HK-2 (cell line): Measurements from ENCODE around the gene PASK.

ENCODE experiments used
- DNase-seq: peaks from one replicate; pipeline ENCODE4 v3.0.0-alpha.2; 2018; ENCODE audit not compliant: unreplicated experiment

The PASK gene

DNA sequence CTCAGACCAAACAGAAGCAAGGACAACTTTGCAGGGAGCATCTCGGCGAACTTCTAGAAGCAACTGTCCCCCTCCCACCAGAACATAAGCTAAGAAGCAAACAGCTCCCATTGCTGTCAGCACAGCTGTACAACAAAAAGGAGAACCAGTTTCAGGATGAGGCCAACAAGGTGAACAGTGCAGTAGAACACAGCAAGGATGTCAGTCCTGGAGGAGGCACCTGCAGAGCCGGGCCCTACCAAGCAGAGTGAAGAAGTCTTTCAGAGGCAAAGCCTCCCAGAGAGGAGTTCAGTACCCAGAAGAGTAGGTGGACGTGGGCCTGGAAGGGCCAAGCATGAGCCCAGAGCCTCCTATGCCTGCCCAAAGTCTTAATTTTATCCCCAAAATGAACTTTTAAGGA, 1.0 kb downstream of the PASK start:
- DNase-seq: no peak

GRCh38 chr2:241147336-241147735, 1.9 kb downstream of the PASK start:
- DNase-seq: no peak

DNA sequence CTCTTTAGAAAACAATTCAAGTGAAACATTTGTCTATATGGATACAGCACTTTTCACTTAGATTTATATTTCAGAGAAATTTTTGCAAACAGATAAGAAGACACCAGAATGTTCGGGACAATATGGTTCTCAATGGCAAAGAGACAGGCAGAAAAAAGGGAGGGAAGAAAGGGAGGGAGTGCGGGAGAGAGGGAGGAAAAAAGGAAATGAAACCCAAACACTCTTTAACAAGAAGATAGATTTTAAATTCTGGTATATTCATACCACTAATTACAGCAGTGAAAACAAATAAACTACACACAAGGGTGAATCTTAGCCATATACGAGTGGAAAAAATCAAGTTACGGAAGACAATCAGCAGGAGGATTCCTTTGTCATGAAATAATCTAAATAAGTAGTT, 3.0 kb downstream of the PASK start:
- no peak for DNase-seq

- DNase-seq: no peak
These were observed 6.7 kb downstream of the PASK start for GRCh38 chr2:241142593-241142992.

DNA sequence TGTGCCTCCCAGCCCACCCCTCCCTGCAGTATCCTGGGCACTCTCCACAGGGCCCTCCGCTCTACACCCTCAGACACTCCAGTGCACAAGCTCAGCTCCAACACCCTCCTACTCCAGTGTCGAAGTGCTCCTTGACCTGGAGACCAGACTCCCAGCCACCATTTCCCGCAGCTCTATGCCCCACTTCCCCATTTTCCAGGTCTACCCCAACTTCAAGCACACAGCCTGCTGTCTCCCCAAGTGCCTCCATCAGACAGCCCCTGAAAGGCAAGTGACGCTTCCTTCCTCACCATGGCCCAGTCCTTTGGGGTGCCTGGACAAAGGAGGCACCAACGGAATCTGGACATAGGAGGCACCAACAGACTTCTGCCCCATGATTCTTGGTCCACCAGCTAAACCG, 7.2 kb downstream of the PASK start:
- DNase-seq: no peak

GRCh38 chr2:241141214-241141770, 8.0 kb downstream of the PASK start:
- no peak for DNase-seq

- no peak for DNase-seq
These were observed 8.8 kb downstream of the PASK start for GRCh38 chr2:241140445-241140840.

- DNase-seq: peak; percentile 24
These were observed 9.5 kb downstream of the PASK start for GRCh38 chr2:241139531-241140444.

DNA sequence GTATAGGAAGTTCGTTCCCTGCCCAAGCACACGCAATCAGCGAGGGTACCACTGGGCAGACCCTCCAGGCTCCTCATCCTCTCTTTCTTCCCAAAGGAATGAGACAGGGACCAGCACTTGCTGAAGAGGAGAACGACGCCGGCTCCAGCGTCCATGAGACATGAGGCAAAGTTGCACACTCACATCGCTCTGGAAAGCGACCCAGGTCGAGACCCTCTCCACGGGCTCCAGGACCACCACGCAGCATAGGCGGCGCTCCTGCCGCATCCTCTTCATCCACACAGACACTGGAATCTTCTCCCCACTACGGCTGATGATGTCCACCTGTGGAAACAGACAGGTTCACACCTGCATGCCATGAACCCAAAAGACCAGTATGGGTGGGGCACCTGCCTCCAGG, 10.8 kb downstream of the PASK start:
- no peak for DNase-seq

- DNase-seq: no peak
These were observed 11.7 kb downstream of the PASK start for GRCh38 chr2:241137276-241138190.

DNA sequence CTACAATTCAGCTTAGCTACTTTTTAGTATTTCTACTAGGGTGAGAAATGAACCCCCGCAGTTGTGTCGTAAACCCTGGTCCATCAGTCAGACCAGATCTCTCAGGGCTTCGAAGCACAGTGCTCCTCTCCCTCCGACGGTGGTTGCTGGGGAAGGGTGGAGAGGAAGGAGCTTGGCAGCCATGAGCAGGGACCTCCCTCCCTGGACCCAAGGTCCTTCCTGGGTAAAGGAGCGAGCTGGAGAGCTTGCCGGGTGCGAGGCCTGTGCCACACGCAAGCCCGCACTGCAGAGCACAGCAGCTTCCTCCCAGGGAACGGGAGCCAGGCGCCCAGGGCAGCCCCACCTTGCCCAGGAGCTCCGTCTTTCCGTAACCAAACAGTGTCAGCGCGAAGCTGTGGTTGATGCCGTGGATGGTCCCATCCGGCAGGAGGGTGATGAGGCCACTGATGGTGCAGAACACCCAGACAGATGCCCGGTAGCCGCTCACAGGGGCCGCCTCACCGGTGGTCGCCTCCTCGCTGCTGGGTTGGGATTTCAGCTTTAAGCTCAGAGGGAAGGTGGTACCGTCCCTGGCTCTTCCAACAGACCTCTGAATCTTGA, 12.5 kb downstream of the PASK start:
- DNase-seq: no peak

- DNase-seq: no peak
These were observed 13.1 kb downstream of the PASK start for GRCh38 chr2:241136191-241136590.

- DNase-seq: no peak
These were observed 13.5 kb downstream of the PASK start for GRCh38 chr2:241135737-241136136.

DNA sequence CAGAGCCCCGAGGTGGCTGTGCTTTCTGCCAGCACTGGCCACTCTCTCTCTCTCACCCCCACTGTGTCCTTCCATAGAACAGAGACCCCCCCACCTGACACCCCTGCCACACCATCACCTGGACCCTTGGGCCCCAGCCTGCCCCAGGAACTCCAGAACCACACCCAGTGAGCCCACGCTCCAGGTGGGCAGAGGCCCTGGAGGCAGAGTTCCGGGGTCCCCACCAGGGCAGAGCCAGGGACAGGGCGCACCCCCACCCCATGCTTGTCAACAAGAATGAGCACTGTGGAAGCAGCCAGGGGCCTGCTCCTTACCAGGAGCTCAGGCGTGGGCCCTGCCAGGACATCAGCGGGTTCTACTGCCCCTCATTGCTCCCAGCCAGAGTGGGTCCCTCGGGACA, 14.6 kb downstream of the PASK start:
- no peak for DNase-seq

DNA sequence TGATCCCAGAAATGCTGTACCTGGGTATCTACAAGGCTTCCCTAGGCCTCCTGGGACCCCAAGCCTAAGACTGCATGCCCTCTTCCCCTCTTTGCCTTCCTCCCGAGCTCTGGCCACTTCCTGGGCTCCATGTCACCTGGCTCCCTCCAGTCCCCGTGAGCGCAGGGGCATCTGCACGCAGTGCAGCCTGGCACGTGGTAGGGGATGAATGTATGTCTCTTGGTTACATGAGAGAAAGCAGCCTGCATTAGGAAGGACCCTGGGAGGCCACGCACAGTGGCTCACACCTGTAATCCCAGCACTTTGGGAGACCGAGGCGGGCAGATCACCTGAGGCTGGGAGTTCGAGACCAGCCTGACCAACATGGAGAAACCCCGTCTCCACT, 15.8 kb downstream of the PASK start:
- no peak for DNase-seq

GRCh38 chr2:241132538-241133435, 16.5 kb downstream of the PASK start:
- no peak for DNase-seq

DNA sequence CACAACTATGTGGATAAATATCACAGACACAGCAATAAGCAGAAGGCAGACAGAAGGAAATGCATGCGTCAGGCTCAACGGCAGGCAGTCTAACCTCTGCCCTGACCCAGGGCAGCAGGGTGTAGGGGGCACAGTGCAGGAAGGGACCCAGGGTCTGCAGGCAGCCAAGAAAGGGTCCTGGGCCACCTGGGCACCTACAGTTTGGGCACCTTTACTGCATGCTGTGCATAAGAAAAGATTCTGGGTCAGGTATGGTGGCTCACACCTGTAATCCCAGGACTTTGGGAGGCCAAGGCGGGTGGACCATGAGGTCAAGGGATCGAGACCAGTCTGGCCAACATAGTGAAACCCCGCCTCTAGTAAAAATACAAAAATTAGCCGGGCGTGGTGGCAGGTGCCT, 17.7 kb downstream of the PASK start:
- DNase-seq: no peak

DNA sequence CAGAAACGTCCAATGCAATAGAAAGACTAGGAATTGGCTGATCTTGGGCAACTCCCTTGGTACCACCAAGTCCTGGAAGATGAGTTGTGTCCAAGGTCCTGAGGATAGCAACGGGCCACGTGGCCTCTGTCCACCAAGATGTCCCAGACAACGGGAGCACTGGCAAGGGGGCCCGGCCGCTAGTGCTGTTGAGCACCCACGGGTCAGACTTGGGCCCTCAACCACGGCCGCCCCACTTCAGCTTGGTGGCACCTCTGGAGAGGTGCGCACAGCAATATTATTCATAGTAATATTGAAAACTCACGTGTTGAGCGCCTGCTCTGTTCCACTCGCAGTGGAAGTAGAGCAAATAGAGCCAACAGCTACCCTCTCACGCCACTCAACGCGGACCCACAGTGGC, 19.0 kb downstream of the PASK start:
- DNase-seq: no peak

- DNase-seq: no peak
These were observed 20.0 kb downstream of the PASK start for GRCh38 chr2:241129086-241129871.

DNA sequence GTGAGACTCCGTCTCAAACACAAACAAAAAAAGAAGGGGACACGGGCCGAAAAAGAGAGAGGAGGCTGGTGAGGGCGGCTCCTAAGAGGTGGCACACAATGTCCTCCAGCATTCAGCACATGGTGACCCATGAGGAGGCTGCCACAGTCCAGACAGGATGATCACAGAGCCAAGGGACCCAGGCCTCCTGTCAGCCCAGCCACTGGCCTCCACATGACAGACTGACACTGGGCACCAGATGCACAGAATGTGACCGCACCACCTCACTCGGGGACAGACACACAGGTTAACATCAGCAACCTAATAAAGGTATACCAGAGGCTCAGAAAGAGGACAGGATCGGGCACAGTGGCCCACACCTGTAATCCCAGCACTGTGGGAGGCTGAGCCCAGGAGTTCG, 21.0 kb downstream of the PASK start:
- DNase-seq: no peak
